GM12872 (cell line): ENCODE data around the gene TRIP10.

Source experiments
- CTCF ChIP-seq: IDR thresholded peaks from 3 replicates; pipeline ENCODE4 v1.5.1; 2011; ENCODE audit warnings: low read depth, mild to moderate bottlenecking, low read length, moderate library complexity; ENCODE audit not compliant: insufficient read depth

The TRIP10 gene

GRCh38 chr19:6765738-6766356, 26.4 kb downstream of the TRIP10 start:
- no peak for TF ChIP-seq CTCF

GRCh38 chr19:6766357-6767080, 27.0 kb downstream of the TRIP10 start:
- TF ChIP-seq CTCF: no peak

DNA sequence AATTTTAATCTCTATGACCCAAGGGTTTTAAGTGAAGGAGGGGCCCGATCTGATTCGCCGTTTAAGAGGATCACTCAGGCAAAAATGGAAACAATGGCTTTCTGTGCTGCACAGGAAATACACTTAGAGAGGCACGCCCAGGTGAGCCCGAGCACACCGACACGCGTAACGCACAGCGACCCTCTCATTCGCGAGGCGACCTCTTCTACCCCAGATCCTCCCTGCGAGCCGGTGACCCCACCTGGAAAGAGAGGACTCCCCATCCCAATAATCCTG, 27.5 kb downstream of the TRIP10 start:
- TF ChIP-seq CTCF: no peak

GRCh38 chr19:6767357-6768235, 28.1 kb downstream of the TRIP10 start, which contains the start of gene SH2D3A:
Gene SH2D3A, minus strand, starts transcription at chr19:6767435. Its CDS starts 3,687 bp downstream, at chr19:6763748.
- TF ChIP-seq CTCF: no peak

DNA sequence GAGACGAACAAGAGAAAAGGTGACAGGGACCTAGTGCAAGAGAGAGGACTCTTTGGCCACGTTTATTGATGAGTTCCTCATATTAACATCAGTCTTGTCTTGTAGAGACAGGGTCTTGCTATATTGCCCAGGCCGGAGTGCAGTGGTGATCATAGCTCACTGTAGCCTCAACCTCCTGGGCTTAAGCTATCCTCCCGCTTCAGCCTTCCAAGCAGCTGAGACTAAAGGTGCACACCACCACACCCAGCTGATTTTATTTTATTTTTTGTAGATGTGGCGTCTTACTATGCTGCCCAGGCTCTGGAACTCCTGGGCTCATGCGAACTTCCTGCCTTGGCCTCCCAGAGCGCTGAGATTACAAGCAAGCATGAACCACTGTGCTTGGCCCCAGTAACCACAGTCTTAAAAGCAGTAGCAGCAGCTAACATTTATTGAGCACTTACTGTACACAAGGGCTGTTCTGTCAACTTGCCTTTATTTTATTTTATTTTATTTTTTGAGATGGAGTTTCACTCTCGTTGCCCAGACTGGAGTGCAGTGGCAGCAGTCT, 28.8 kb downstream of the TRIP10 start:
- TF ChIP-seq CTCF: no peak

GRCh38 chr19:6769006-6769619, 29.6 kb downstream of the TRIP10 start:
- TF ChIP-seq CTCF: peak; percentile 47
